K562 (cell line): ENCODE data around the gene PSMD13. TPM values are rescaled to one million over a fixed set of nuclear protein-coding genes. Genes with fewer than 3 reads are reported as not detected.
A peak's percentile ranks its signal among the peaks of the same experiment; 100 is the strongest.

Source experiments
- ATAC-seq: fragments of 200-7000 bp; cut with Tn5 transposase; 3 replicates; pipeline ENCODE4 v1.9.1; 2020; ENCODE audit warnings: moderate library complexity
- BruUV-seq: library from RNA; stranded (reverse); fragments of 400-500 nt; replicated peaks from 2 replicates; lab custom pipeline; 2021; lab: Mats Ljungman, UMichigan
- CTCF ChIA-PET: fragments of 300-600 bp; formaldehyde crosslinking; extraction: SDS; loops from one replicate; lab custom pipeline; 2021; ENCODE audit warnings: low intra/inter-chr PET ratio; lab: Yijun Ruan, JAX
- POLR2A ChIA-PET: fragments of 300-600, 350-650 bp; sonication (Branson Sonifier 250); formaldehyde crosslinking; extraction: SDS; loops from one replicate; lab custom pipeline; 2021; ENCODE audit warnings: antibody characterized with exemption, inconsistent platforms; lab: Yijun Ruan, JAX
- DNase-seq, 4 experiments: peaks; one replicate each; pipeline versions ENCODE4 v3.0.0 to v3.0.0-alpha.2; 2011 to 2018; ENCODE audit warnings: low spot score in 3 of 4, mixed read lengths in 3 of 4; ENCODE audit errors: extremely low read depth in 1 of 4
- FAIRE-seq: peaks from 2 replicates; lab custom pipeline; 2011; peaks lifted over from hg19 to GRCh38; lab: Jason Lieb, UNC
- H2AFZ ChIP-seq: 2 replicates; pipeline ENCODE4 v1.6.0; 2011; ENCODE audit warnings: low read depth, low read length, control low read depth, inconsistent platforms
- H3K27ac ChIP-seq: fragments of 200-600 bp; 3 replicates; pipeline ENCODE4 v1.8.0; 2011; ENCODE audit warnings: low read depth, mild to moderate bottlenecking, control low read depth, inconsistent platforms, low read length, moderate library complexity, mixed read lengths; ENCODE audit errors: extremely low read depth
- H3K27me3 ChIP-seq, 2 experiments: fragments of 300-600 bp in 1 of 2; 2 replicates in 1 of 2; 3 replicates in 1 of 2; pipeline versions ENCODE4 v1.6.0 to v1.8.0; 2011; ENCODE audit warnings: inconsistent platforms in 2 of 2, low read length in 2 of 2, mild to moderate bottlenecking in 1 of 2, mixed read lengths in 1 of 2, moderate library complexity in 1 of 2; ENCODE audit not compliant: control insufficient read depth in 2 of 2, insufficient read depth in 2 of 2
- H3K36me3 ChIP-seq: fragments of 300-600 bp; 3 replicates; pipeline ENCODE4 v1.8.0; 2011; ENCODE audit warnings: mild to moderate bottlenecking, low read length, inconsistent platforms; ENCODE audit not compliant: control insufficient read depth, insufficient read depth
- H3K4me1 ChIP-seq, 2 experiments: fragments of 200-600 bp in 1 of 2; replicated peaks in 1 of 2; 2 replicates in 1 of 2; 3 replicates in 1 of 2; pipeline versions ENCODE4 v1.5.1 to v1.8.0; 2011; ENCODE audit warnings: inconsistent platforms in 2 of 2, low read length in 2 of 2, mild to moderate bottlenecking in 1 of 2, mixed read lengths in 1 of 2, moderate library complexity in 1 of 2; ENCODE audit not compliant: control insufficient read depth in 2 of 2, insufficient read depth in 2 of 2
- H3K4me2 ChIP-seq: 2 replicates; pipeline ENCODE4 v1.6.1; 2011; ENCODE audit warnings: low read length, control low read depth, inconsistent platforms, mixed read lengths; ENCODE audit not compliant: insufficient read depth
- H3K4me3 ChIP-seq: fragments of 200-600 bp; sonication (generic), shearing (Covaris generic); 2 replicates; pipeline ENCODE4 v1.5.1; 2016; ENCODE audit warnings: control low read depth, inconsistent platforms
- H3K79me2 ChIP-seq: fragments of 200-600 bp; 3 replicates; pipeline ENCODE4 v1.8.0; 2011; ENCODE audit warnings: low read length, inconsistent platforms; ENCODE audit not compliant: control insufficient read depth, insufficient read depth
- H3K9ac ChIP-seq, 2 experiments: 2 replicates each; pipeline versions ENCODE4 v1.6.0 to v1.6.1; 2011; ENCODE audit warnings: low read depth in 2 of 2, low read length in 2 of 2, control low read depth in 1 of 2, inconsistent platforms in 1 of 2, mild to moderate bottlenecking in 1 of 2, mixed read lengths in 1 of 2; ENCODE audit not compliant: insufficient read depth in 1 of 2
- H3K9me1 ChIP-seq: one replicate; pipeline ENCODE4 v1.6.0; 2011; ENCODE audit warnings: inconsistent platforms, mild to moderate bottlenecking, low read length, moderate library complexity; ENCODE audit not compliant: control insufficient read depth, insufficient read depth
- H3K9me3 ChIP-seq: replicated peaks from 2 replicates; pipeline ENCODE4 v1.5.1; 2011; ENCODE audit warnings: low read depth, low read length, inconsistent platforms; ENCODE audit not compliant: control insufficient read depth, insufficient read depth
- H4K20me1 ChIP-seq: replicated peaks from 2 replicates; pipeline ENCODE4 v1.6.1; 2011; ENCODE audit warnings: low read length, inconsistent platforms, mixed read lengths; ENCODE audit not compliant: control insufficient read depth, insufficient read depth
- CCAR2 ChIP-seq: fragments of 200-400 bp; formaldehyde crosslinking; IDR thresholded peaks from 2 replicates; pipeline ENCODE4 v1.6.1; 2017; ENCODE audit warnings: mild to moderate bottlenecking, low read depth, low read length
- COPS2 ChIP-seq: fragments of 450-650 bp; conservative IDR thresholded peaks from 2 replicates; pipeline ENCODE4 v1.6.1; 2016; ENCODE audit warnings: mild to moderate bottlenecking, moderate library complexity
- DACH1 ChIP-seq: fragments of 450-650 bp; IDR thresholded peaks from 2 replicates; pipeline ENCODE4 v1.6.1; 2018; ENCODE audit not compliant: partially characterized antibody
- ESRRB ChIP-seq: fragments of 250-450 bp; sonication (Bioruptor Pico); IDR thresholded peaks from 2 replicates; pipeline ENCODE4 v1.5.0; 2020; ENCODE audit warnings: mild to moderate bottlenecking, moderate library complexity, borderline replicate concordance
- MTA2 ChIP-seq: fragments of 450-650 bp; IDR thresholded peaks from 2 replicates; pipeline ENCODE4 v1.6.1; 2016; ENCODE audit warnings: low read depth
- MYNN ChIP-seq, 2 experiments: sonication (generic); formaldehyde crosslinking in 1 of 2; IDR thresholded peaks; 2 replicates each; pipeline versions ENCODE4 v1.5.0 to v1.6.1; 2016 to 2020; ENCODE audit warnings: antibody characterized with exemption in 1 of 2, missing genetic modification reagents in 1 of 2
- NFYB ChIP-seq: IDR thresholded peaks from 2 replicates; pipeline ENCODE4 v1.6.1; 2011; ENCODE audit warnings: mild to moderate bottlenecking, moderate library complexity; ENCODE audit not compliant: insufficient read length; ENCODE audit errors: extremely low read depth
- POLR2G ChIP-seq: fragments of 200-400 bp; formaldehyde crosslinking; IDR thresholded peaks from 2 replicates; pipeline ENCODE4 v1.6.1; 2017; ENCODE audit warnings: low read depth, mild to moderate bottlenecking, antibody characterized with exemption, low read length, moderate library complexity
- SMAD4 ChIP-seq: fragments of 250-450 bp; sonication (Bioruptor Pico); conservative IDR thresholded peaks from 2 replicates; pipeline ENCODE4 v1.8.0; 2021; ENCODE audit warnings: inconsistent platforms, mild to moderate bottlenecking, moderate library complexity
- TAF15 ChIP-seq: fragments of 200-400 bp; formaldehyde crosslinking; IDR thresholded peaks from 2 replicates; pipeline ENCODE4 v1.6.1; 2017; ENCODE audit warnings: mild to moderate bottlenecking, low read depth, low read length, moderate library complexity
- WGBS: fragments of 100-300 bp; shearing (Covaris generic); methylation state at CpG from one replicate; pipeline ENCODE4 v1.1.6; 2016; ENCODE audit warnings: low coverage, mixed read lengths; ENCODE audit not compliant: insufficient coverage; ENCODE audit errors: missing lambda C conversion rate; 5-methylcytosine and 5-hydroxymethylcytosine counted together
- in situ Hi-C: fragments of 300-500 bp; cut with MboI; formaldehyde crosslinking; loops from 4 replicates; pipeline ENCODE4 v1.15.0; 2018; ENCODE audit warnings: inconsistent platforms, mixed read lengths
- intact Hi-C: fragments of 100-400 bp; cut with micrococcal nuclease; formaldehyde crosslinking; loops from 2 replicates; pipeline ENCODE4 v1.14.2; 2022
- polyA plus RNA-seq, 8 experiments: library from polyadenylated mRNA; depleted of rRNA in 4 of 8; stranded (reverse) in 5 of 8; unstranded in 3 of 8; fragments of >200 nt; fragmentation: Nextera tagmentation in 2 of 8; fragmentation: Illumina TruSeq in 1 of 8; extraction: Ambion mirVana in 2 of 8; extraction: Trizol in 1 of 8; gene quantifications; 2 replicates each; pipeline versions ENCODE4 v1.2.1 to v1.2.3, GENCODE V29; 2011 to 2014; ENCODE audit warnings: inconsistent platforms in 1 of 8, missing spikeins in 1 of 8
- total RNA-seq, 7 experiments: library from RNA; depleted of rRNA in 6 of 7; stranded (reverse); fragments of >200 nt in 6 of 7; fragmentation: Illumina TruSeq in 2 of 7; extraction: Trizol in 2 of 7; gene quantifications; 2 replicates each; pipeline versions ENCODE4 v1.2.1 to v1.2.3, GENCODE V29; 2011 to 2021; ENCODE audit warnings: low replicate concordance in 1 of 7
- TF ChIP-seq, protein P1 (sequence below): IDR thresholded peaks from 2 replicates; pipeline ENCODE4 v1.6.1; 2012; ENCODE audit warnings: low read depth, low read length, improper control_type of control experiment, borderline replicate concordance
- TF ChIP-seq, protein P2 (sequence below): sonication (generic); formaldehyde crosslinking; IDR thresholded peaks from 2 replicates; pipeline ENCODE4 v1.5.0; 2020; ENCODE audit warnings: missing genetic modification reagents

Gene PSMD13
- total and polyA plus RNA-seq, 9 of the 15 experiments (the other 6 are each of a cell fraction or from before 2014, with no cell fraction given) = 185 to 383 (median 267) TPM

DNA sequence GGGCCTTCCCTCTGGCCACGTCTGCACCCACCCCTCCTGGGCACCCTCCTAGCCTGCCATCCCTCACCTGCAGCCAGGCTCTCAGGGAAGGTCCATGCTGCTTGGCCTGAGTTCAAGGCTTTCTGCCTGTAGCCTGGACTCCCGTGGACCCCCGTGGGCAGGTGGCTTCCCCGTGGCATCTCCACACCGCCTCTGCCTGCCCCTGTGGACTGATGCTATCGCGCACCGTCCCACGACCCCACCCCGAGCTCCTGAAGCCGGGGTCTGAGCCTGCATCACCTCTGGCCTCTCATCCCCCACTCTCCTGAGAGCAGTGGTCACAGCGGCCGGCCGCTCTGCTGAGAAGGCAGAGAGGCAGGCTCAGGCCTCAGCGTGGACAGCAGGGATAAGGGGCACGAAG is 58.0 kb downstream of the PSMD13 start:
- no TSS peak for BruUV-seq
- Histone ChIP-seq H3K36me3 (peaks cover 58% of the 10 kb centered on the region; the same call in 2 of the 3 replicates), H3K27ac (no peak overlapping the region), H3K9me3 (no peaks in the 10 kb centered on the region), H3K9me1 (no peaks in the 10 kb centered on the region), H3K4me2 (no peak overlapping the region), H3K4me1 (peaks cover 22 to 94% of the 10 kb centered on the region in 2 experiments), H4K20me1 (no peaks in the 10 kb centered on the region), H3K79me2 (peaks cover 12% of the 10 kb centered on the region), H3K9ac (peak overlapping the region in 1 of 2 experiments; percentile 81; a peak in 2 of 4 replicates), H3K27me3 (no peaks in the 10 kb centered on the region), H3K4me3 (no peak overlapping the region), H2AFZ (no peak overlapping the region)
- TF ChIP-seq ESRRB (CRISPR knock-in tag) = no peak
- peak; percentile 42 for TF ChIP-seq POLR2G
- in situ Hi-C loops = no loop called here
- POLR2A ChIA-PET = interaction anchor here (0.6 to 1.1 kb wide), 4 partner anchors 13 to 79 kb away, joined by 3 to 5 read pairs (median 4); partner anchors contain the start of gene IFITM2
- no peak for FAIRE-seq
- 85% methylated on average over 14 of the region's 16 CpGs for WGBS
- ATAC-seq = no peak
- CTCF ChIA-PET = no interaction called here
- intact Hi-C loops = no loop called here
- DNase-seq = no peak

DNA sequence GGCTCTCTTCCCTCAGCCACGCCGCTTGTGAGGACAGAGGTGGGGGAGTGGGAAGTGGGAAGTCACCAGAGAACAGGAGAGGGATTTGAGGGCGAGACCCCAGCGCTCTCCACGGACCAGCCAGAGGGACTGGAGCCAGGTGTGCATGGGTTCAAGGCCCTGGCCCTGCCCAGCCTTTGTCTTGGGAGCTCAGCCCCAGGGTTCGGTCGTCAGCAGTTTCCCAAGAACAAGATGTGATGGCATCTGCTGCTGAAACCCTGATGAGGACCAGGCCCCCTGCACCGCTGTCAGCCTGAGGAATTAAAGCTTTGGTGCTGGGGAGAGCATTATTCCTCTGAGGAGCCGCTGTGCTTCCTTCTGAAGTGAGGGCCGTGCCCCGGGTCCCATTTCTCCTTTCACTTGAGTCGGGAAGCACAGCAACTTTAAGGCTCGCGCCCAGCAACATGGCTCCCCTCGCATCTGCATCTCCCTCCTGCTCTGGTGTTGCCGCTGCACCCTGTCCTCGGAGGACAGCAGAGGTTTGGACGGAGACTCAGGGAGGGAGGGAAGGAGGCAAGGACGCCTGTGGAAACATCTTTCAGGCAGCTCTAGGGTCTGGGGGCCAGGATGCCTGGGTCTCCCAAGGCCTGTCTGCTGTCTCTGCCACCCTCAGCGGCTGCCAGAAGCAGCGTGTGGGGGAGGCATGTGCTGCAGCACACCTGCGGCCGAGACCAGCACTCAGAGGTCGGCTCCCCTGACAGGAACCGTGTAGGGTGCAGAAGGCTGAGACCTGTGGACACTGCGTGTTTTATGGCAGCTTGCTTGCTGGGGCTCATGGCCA is 58.8 kb downstream of the PSMD13 start:
- ATAC-seq (no peak), DNase-seq (no peak), FAIRE-seq (no peak)
- Histone ChIP-seq H3K9me1 (no peaks in the 10 kb centered on the region), H3K9me3 (no peaks in the 10 kb centered on the region), H3K36me3 (peaks cover 50% of the 10 kb centered on the region; the same call in 2 of the 3 replicates), H2AFZ (no peak overlapping the region), H3K79me2 (0 out of 3 replicates have a peak, but pooled peaks cover 5% of the 10 kb centered on the region), H3K4me1 (peaks cover 19 to 93% of the 10 kb centered on the region in 2 experiments), H4K20me1 (no peaks in the 10 kb centered on the region), H3K27me3 (no peaks in the 10 kb centered on the region), H3K27ac (no peak overlapping the region), H3K4me2 (no peak overlapping the region), H3K9ac (peak overlapping the region in 1 of 2 experiments; percentile 81; a peak in 2 of 4 replicates), H3K4me3 (no peak overlapping the region)
- in situ Hi-C loops (no loop called here), intact Hi-C loops (no loop called here)
- BruUV-seq = TSS peak; percentile 27
- WGBS = 73% methylated on average over 22 of the region's 26 CpGs
- POLR2A ChIA-PET = interaction anchor here (0.7 to 1.0 kb wide), 2 partner anchors 9 to 80 kb away, joined by 3 read pairs; no protein-coding TSS in a partner anchor
- CTCF ChIA-PET = no interaction called here
- TF ChIP-seq CCAR2 = no peak
- TF ChIP-seq, protein P1, sequence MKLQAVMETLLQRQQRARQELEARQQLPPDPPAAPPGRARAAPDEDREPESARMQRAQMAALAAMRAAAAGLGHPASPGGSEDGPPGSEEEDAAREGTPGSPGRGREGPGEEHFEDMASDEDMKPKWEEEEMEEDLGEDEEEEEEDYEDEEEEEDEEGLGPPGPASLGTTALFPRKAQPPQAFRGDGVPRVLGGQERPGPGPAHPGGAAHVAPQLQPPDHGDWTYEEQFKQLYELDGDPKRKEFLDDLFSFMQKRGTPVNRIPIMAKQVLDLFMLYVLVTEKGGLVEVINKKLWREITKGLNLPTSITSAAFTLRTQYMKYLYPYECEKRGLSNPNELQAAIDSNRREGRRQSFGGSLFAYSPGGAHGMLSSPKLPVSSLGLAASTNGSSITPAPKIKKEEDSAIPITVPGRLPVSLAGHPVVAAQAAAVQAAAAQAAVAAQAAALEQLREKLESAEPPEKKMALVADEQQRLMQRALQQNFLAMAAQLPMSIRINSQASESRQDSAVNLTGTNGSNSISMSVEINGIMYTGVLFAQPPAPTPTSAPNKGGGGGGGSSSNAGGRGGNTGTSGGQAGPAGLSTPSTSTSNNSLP = no peak
- TF ChIP-seq, protein P2, sequence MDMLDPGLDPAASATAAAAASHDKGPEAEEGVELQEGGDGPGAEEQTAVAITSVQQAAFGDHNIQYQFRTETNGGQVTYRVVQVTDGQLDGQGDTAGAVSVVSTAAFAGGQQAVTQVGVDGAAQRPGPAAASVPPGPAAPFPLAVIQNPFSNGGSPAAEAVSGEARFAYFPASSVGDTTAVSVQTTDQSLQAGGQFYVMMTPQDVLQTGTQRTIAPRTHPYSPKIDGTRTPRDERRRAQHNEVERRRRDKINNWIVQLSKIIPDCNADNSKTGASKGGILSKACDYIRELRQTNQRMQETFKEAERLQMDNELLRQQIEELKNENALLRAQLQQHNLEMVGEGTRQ (CRISPR knock-in tag) = no peak
- TF ChIP-seq NFYB = no peak
- no peak for TF ChIP-seq MYNN (IDR thresholded peaks at IDR 0.05)
- no peak for TF ChIP-seq MYNN (CRISPR knock-in tag; IDR thresholded peaks at IDR 0.05)
- no peak for TF ChIP-seq TAF15
- no peak for TF ChIP-seq MTA2
- no peak for TF ChIP-seq COPS2
- no peak for TF ChIP-seq SMAD4
- TF ChIP-seq DACH1 = no peak
